Stimulated activated CD4-positive, alpha-beta T cell treated with anti-CD3 and anti-CD28 coated beads, Interleukin-2, amount 100 ng/mL, for 24 hours (primary cell): ENCODE results near the gene OXCT2.

Experiments used
- DNase-seq, 2 donors: peaks; one replicate each; pipeline ENCODE4 v3.0.0-alpha.2; 2020

Gene OXCT2

GRCh38 chr1:39762550-39763540, 8.3 kb downstream of the OXCT2 start:
- DNase-seq = no peak

DNA sequence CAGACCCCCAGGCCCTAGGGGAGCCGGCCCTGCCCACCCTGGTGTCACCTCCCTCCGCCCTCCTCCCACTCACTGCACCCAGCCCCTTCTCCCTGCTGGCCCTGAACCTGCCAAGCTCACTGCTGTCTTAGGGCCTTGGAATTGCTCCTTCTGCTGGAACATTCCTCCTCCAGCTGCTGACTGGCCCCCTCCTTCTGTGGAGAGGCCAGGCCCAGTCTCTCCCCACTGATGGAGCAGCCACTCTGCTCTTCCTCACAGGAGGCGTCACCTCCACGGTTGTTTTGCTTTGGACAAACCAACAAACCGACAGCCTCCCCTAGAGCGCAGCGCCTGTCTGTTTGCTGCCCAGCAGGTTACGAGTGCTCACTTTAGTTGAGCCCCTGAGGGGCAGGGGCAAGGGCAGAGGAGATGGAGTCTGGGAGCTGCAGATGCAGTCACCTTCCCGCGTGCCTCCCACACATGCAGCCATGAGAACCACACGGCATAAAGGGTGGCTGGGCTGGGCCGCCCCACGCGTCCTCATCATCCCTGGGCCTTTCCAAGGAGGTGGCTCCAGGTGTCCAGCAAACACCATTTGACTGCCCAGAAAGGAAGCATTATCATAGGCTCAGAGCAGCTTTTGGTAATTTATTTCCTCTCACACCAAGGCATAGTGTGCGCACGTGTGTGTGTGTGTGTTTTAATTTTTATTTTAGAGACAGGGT, 9.4 kb downstream of the OXCT2 start:
- no peak for DNase-seq

DNA sequence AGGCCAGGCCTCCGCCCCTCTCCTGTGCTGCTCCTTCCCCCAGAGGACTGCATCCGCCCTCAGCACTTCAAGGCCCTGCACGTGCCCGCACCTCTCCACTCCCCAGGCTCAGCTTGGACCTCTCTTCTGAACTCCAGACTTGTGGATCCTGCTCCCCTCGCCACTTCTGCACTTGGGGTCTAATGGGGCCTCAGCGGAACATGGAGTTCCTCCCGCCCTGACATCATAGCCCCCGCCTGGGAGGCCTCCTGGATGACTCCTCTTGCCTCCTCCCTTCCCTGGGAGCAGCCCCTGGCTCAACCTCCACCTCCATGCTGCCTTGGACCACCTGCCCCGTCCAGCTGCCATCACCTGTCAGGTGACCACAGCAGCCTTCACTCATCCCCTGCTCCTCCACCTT, 10.1 kb downstream of the OXCT2 start:
- no peak for DNase-seq

GRCh38 chr1:39760074-39761008, 10.8 kb downstream of the OXCT2 start:
- DNase-seq = no peak

- DNase-seq = no peak
These were observed 11.8 kb downstream of the OXCT2 start for GRCh38 chr1:39759436-39759726.

DNA sequence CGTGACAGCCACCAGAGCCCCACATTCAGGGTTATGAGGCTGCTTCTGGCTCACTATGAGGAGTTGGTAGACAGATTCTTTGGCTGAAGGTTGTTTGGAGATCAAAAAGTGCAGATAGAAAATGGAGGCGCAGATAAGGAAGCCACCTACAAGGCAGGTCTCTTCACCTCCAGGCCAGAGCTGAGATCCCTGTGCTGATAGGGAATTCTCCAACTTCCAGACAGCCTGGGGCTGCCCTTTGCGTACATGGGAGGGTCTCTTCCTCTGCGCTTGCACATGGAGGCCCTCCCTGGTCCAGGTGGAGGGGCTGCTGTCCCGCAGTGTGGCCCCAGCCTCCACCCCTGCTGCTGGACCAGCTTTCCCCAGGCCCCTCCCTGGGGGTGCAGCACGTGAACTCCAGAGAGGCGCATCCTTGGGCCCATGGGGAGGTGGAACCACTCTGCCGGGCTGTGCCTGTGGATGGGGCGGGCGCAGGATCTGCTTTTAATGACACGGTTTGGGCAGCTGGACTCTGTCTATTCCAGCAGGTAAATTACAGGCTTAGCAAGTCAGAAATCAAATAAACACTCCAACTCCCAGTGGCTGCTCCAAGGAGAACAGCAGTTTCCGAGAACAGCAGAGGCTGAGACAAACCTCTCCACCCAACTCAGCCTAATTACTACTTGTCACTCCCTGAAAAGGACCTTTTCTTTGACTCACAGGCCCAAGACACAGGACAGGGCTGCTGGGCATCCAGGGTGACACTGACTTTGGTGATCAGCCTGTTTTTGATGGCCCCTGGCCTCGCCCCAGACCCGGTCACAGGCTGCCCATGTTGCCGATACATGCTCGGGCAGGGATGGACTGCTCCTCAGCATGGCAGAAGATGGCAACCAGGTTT, 12.4 kb downstream of the OXCT2 start:
- DNase-seq = no peak

DNA sequence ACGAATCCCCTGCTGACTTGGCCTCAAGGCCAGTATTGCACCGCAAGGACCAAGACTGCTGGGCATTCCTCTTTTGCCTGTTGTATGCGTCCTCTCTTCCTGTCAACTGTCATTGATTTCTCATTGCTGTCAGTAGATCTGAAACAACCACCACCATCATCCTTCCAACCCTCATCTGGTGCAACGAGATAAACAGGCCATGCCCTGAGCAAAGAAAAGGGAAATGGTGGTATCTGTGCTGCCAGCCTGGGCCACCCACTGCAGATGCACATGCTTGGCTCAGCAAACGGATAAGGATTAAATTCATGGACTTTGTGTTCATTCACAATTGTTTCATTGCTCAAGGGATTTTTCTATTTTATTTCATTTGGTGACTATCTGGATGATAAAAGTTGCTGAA, 13.6 kb downstream of the OXCT2 start:
- no peak for DNase-seq

GRCh38 chr1:39755965-39756659, 15.0 kb downstream of the OXCT2 start:
- no peak for DNase-seq

GRCh38 chr1:39754906-39755504, 16.1 kb downstream of the OXCT2 start:
- no peak for DNase-seq

DNA sequence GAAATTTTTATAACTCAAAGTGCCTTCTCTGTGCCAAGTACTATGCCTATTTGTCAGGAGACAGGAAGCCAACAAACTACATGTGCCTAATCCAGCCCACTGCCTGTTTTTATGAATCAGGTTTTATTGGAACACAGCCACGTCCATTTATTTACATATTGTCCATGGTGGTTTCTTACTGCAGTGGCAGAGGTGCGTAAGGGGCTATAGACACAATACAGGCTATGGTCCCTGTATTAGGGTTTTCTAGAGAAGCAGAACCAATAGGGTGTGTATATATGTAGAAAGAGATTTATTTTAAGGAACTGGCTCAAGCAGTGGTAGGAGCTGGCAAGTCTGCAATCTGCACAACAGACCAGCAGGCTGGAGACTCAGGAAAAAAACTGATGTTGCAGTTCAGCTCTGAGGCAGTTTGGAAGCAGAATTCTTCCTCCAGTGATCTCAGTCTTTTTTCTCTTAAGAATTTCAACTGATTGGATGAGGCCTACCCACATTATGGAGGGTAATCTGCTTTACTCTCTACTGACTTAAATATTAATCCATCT, 17.1 kb downstream of the OXCT2 start:
- DNase-seq = no peak

DNA sequence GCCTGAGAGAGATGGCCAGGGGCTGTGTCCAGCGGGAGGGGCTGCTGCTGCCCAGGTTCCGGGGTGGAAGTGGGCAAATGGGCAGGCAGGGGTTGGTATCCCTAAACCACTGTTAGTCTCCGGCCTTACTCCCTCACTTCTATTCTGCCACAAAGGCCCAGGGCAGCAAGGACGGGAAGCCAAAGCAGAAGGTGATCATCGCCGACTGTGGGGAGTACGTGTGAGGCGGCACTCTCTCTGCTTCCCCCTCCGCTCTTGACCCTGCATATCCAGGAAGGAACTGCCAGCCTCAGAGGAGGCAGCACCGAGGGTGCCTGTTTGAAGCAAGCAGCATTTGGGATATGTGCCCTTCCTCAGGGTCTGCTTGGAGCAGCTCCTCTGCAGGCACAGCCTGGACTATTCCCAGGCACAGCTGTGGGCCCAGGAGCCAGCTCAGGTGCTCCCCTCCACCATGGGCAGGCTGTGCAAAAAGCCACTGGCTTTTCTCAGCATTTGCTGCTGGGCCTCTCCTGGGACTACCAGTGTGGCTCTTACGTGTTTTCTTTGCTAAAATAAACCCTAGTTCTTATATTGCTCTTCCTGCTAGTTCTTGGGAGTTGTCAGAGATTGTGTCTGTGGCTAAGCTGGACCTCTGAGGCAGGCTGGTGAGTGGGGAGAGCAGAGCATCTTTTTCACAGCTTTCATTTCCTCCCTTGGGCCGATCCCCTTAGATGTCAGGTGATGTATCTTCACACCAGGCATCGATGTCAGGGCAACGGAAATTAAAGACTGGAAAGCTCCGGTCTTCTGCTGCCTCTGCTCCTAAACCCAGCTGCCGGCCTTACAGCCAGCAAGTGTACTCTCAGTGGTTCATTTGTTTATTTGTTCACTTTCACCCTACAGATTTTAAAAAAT, 17.8 kb downstream of the OXCT2 start:
- DNase-seq = no peak

GRCh38 chr1:39752703-39753102, 18.4 kb downstream of the OXCT2 start:
- DNase-seq = no peak

DNA sequence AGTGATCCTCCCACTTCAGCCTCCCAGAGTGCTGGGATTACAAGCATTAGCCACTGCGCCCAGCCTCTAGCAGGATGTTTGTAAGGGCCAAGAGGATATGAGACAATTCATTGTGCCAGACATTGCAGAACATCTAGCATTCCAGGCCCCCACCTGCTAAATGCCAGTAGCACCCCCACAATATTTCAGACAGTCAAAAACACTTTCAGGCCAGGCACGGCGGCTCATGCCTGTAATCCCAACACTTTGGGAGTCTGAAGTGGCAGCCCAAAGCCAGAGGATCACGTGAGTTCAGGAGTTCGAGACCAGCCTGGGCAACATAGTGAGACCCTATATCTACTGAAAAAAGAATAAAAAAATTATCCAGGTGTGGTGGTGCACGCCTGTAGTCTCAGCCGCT, 19.6 kb downstream of the OXCT2 start:
- DNase-seq = peak in 1 of 2 donors; percentile 2

GRCh38 chr1:39745016-39745670, 26.0 kb downstream of the OXCT2 start:
- no peak for DNase-seq

DNA sequence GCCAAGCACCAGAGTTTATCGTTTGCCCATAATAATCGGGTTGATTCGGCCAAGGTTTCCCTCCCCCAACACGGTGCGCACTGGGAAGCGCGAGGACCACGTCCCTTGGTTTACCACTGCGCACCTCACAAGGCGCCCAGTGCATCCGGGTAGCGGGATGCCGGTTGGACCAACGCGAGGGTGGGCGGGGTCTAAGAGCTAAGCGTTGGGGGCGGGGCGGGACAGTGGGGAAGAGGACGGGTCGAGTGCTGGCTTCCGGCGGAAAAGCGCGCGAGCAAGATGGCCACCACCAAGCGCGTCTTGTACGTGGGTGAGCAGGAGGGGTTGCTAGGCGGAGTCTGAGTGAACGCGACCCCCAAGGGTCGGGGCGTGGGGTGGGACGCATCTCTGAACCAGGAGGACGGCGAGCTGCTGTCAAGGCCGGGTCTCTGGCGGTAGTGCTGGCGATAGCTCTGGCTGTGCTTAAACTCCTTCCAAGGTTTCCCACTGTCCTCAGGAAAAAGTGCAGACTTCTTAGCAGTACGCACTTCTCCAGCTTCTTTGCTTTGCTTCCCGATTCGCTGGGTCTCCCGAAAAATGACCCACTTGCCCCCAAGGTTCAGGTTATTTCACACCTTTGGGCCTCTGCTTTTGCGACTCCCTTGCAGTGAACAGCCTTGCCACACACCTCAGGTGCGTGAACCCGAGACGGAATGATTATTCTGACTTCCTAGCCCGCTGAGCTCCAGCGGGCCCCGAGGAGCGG, 32.4 kb downstream of the OXCT2 start, which contains the start of gene PPIE:
Gene PPIE, plus strand, starts transcription at position 261 of the 745 bp plus-strand sequence. Its CDS starts 19 bp downstream, at position 280.
- DNase-seq = peak; percentile 98 to 99

- no peak for DNase-seq
These were observed 33.5 kb downstream of the OXCT2 start for GRCh38 chr1:39737546-39738169.

- peak in 1 of 2 donors; percentile 15 for DNase-seq
These were observed 35.4 kb downstream of the OXCT2 start for GRCh38 chr1:39735731-39736130.

DNA sequence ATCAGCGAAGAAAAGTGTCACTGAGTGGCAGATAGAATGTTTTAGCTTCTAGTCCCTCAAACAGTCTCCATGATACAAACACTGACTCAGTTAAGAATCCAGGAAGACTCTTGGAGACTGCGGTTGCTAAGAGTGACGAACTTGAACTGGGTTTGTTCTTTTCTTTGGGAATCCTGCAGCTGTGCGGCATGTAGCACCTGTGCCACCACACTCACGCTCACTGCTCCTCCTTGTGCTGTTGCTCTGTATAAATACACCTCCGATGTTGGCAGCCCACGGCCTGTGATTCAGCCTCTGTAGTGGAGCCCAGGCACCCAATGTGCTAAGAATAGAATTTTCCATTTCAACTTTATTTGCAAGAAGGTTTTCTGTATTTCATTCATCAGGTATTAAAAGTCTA, 38.0 kb downstream of the OXCT2 start:
- no peak for DNase-seq
